Measurements from ENCODE around the gene KIF16B.

- TF ChIP-seq CTCF (conservative IDR thresholded peaks at IDR 0.05; ENCODE audit: low read depth in 2 of 2) (no peak), JUNB (IDR thresholded peaks at IDR 0.05; ENCODE audit: unreplicated experiment) (no peak), POLR2AphosphoS5 (IDR thresholded peaks at IDR 0.05; ENCODE audit: low read depth) (no peak), EZH2 (IDR thresholded peaks at IDR 0.05; ENCODE audit: low read depth, unreplicated experiment) (no peak), EZH2phosphoT487 (IDR thresholded peaks at IDR 0.05; ENCODE audit: unreplicated experiment) (no peak)
- TF ChIP-seq, protein P1, sequence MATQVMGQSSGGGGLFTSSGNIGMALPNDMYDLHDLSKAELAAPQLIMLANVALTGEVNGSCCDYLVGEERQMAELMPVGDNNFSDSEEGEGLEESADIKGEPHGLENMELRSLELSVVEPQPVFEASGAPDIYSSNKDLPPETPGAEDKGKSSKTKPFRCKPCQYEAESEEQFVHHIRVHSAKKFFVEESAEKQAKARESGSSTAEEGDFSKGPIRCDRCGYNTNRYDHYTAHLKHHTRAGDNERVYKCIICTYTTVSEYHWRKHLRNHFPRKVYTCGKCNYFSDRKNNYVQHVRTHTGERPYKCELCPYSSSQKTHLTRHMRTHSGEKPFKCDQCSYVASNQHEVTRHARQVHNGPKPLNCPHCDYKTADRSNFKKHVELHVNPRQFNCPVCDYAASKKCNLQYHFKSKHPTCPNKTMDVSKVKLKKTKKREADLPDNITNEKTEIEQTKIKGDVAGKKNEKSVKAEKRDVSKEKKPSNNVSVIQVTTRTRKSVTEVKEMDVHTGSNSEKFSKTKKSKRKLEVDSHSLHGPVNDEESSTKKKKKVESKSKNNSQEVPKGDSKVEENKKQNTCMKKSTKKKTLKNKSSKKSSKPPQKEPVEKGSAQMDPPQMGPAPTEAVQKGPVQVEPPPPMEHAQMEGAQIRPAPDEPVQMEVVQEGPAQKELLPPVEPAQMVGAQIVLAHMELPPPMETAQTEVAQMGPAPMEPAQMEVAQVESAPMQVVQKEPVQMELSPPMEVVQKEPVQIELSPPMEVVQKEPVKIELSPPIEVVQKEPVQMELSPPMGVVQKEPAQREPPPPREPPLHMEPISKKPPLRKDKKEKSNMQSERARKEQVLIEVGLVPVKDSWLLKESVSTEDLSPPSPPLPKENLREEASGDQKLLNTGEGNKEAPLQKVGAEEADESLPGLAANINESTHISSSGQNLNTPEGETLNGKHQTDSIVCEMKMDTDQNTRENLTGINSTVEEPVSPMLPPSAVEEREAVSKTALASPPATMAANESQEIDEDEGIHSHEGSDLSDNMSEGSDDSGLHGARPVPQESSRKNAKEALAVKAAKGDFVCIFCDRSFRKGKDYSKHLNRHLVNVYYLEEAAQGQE (IDR thresholded peaks at IDR 0.05; ENCODE audit: unreplicated experiment) = no peak
Observed at GRCh38 chr20:16622501-16622900, 49.3 kb upstream of the KIF16B start.

Measured in GM23338 (cell line).